Islet of Langerhans (tissue), 1 donor: ENCODE data around the gene TFPI.
"Not testable (repeated sequence)": the region's sequence is repeated elsewhere in the genome, so short reads cannot be mapped to it uniquely, and the experiment has no call there.

Source experiments
- FAIRE-seq: peaks from one replicate; lab custom pipeline; 2011; peaks lifted over from hg19 to GRCh38; lab: Jason Lieb, UNC

Gene TFPI

GRCh38 chr2:187527262-187527661 lies 27.0 kb downstream of the TFPI start:
- no peak for FAIRE-seq

GRCh38 chr2:187526792-187527191 lies 27.4 kb downstream of the TFPI start:
- FAIRE-seq: no peak

- FAIRE-seq: no peak
Measured at GRCh38 chr2:187525163-187525900, 28.9 kb downstream of the TFPI start.

GRCh38 chr2:187523325-187523724 lies 30.9 kb downstream of the TFPI start:
- FAIRE-seq: no peak

- FAIRE-seq: no peak
Measured at GRCh38 chr2:187520121-187520624, 34.1 kb downstream of the TFPI start.

GRCh38 chr2:187519419-187520120 lies 34.7 kb downstream of the TFPI start:
- no peak for FAIRE-seq

GRCh38 chr2:187517750-187518361 lies 36.4 kb downstream of the TFPI start:
- not testable (repeated sequence) for FAIRE-seq

GRCh38 chr2:187516630-187517510 lies 37.4 kb downstream of the TFPI start:
- not testable (repeated sequence) for FAIRE-seq

- FAIRE-seq: no peak
Measured at GRCh38 chr2:187514930-187515329, 39.3 kb downstream of the TFPI start.

GRCh38 chr2:187514235-187514829 lies 39.9 kb downstream of the TFPI start:
- FAIRE-seq: not testable (repeated sequence)

GRCh38 chr2:187513460-187514234 lies 40.6 kb downstream of the TFPI start:
- not testable (repeated sequence) for FAIRE-seq

- no peak for FAIRE-seq
Measured at GRCh38 chr2:187511356-187512315, 42.6 kb downstream of the TFPI start.

- not testable (repeated sequence) for FAIRE-seq
Measured at GRCh38 chr2:187510419-187511355, 43.5 kb downstream of the TFPI start.

GRCh38 chr2:187509667-187510417 lies 44.4 kb downstream of the TFPI start:
- no peak for FAIRE-seq

- no peak for FAIRE-seq
Measured at GRCh38 chr2:187506416-187506815, 47.8 kb downstream of the TFPI start.

- no peak for FAIRE-seq
Measured at GRCh38 chr2:187505065-187505672, 49.1 kb downstream of the TFPI start.

- no peak for FAIRE-seq
Measured at GRCh38 chr2:187504312-187504921, 49.8 kb downstream of the TFPI start.
